OCI-LY1 (cell line): ENCODE measurements around the gene HS3ST5.

Source experiments
- H2AFZ ChIP-seq: fragments of 200-600 bp; sonication (generic), shearing (Covaris generic); 2 replicates; pipeline ENCODE4 v1.6.0; 2014; ENCODE audit warnings: antibody characterized with exemption, mild to moderate bottlenecking, low read length
- H3F3A ChIP-seq: fragments of 200-600 bp; sonication (generic), shearing (Covaris generic); 2 replicates; pipeline ENCODE4 v1.6.0; 2014; ENCODE audit warnings: mild to moderate bottlenecking, antibody characterized with exemption, low read length, moderate library complexity; ENCODE audit not compliant: insufficient read depth
- H3K27ac ChIP-seq: fragments of 200-600 bp; sonication (generic); 2 replicates; pipeline ENCODE4 v1.5.1; 2014; ENCODE audit warnings: low read length, mixed run types, mild to moderate bottlenecking, low read depth; ENCODE audit not compliant: poor library complexity, severe bottlenecking
- H3K27me3 ChIP-seq: fragments of 200-600 bp; sonication (generic); 2 replicates; pipeline ENCODE4 v1.6.0; 2014; ENCODE audit warnings: antibody characterized with exemption, mild to moderate bottlenecking, low read length, moderate library complexity; ENCODE audit not compliant: insufficient read depth
- H3K36me3 ChIP-seq: fragments of 200-600 bp; sonication (generic); 2 replicates; pipeline ENCODE4 v1.6.1; 2014; ENCODE audit warnings: mild to moderate bottlenecking, antibody characterized with exemption, low read length, moderate library complexity, mixed read lengths; ENCODE audit not compliant: insufficient read depth
- H3K4me1 ChIP-seq: fragments of 200-600 bp; sonication (generic); 2 replicates; pipeline ENCODE4 v1.5.1; 2014; ENCODE audit warnings: mild to moderate bottlenecking, low read length, moderate library complexity; ENCODE audit not compliant: insufficient read depth, severe bottlenecking
- H3K4me2 ChIP-seq: fragments of 200-600 bp; sonication (generic), shearing (Covaris generic); 2 replicates; pipeline ENCODE4 v1.6.1; 2014; ENCODE audit warnings: low read length
- H3K4me3 ChIP-seq: fragments of 200-600 bp; sonication (generic); 2 replicates; pipeline ENCODE4 v1.5.1; 2014; ENCODE audit warnings: low read length, low read depth, mild to moderate bottlenecking, mixed read lengths; ENCODE audit not compliant: poor library complexity, severe bottlenecking
- H3K79me2 ChIP-seq: fragments of 200-600 bp; shearing (Covaris generic); 2 replicates; pipeline ENCODE4 v1.6.1; 2016; ENCODE audit warnings: mixed run types, low read length, mixed read lengths; ENCODE audit not compliant: insufficient read depth
- H3K9ac ChIP-seq: fragments of 200-600 bp; sonication (generic), shearing (Covaris generic); 2 replicates; pipeline ENCODE4 v1.6.1; 2014; ENCODE audit warnings: mild to moderate bottlenecking, low read length, mixed read lengths
- H3K9me2 ChIP-seq: fragments of 200-600 bp; sonication (generic), shearing (Covaris generic); 2 replicates; pipeline ENCODE4 v1.6.1; 2014; ENCODE audit warnings: low read depth, mild to moderate bottlenecking, low read length, mixed read lengths
- H3K9me3 ChIP-seq: fragments of 200-600 bp; shearing (Covaris generic); 2 replicates; pipeline ENCODE4 v1.6.1; 2014; ENCODE audit warnings: low read length, mixed read lengths
- H4K20me1 ChIP-seq: fragments of 200-600 bp; sonication (generic), shearing (Covaris generic); 2 replicates; pipeline ENCODE4 v1.6.0; 2016; ENCODE audit warnings: mild to moderate bottlenecking, low read length; ENCODE audit not compliant: insufficient read depth
- CTCF ChIP-seq: fragments of 200-600 bp; sonication (generic), shearing (Covaris generic); IDR thresholded peaks from 2 replicates; pipeline ENCODE4 v1.5.1; 2017; ENCODE audit warnings: mild to moderate bottlenecking, antibody characterized with exemption, low read length, moderate library complexity, mixed read lengths
- EZH2 ChIP-seq: fragments of 200-600 bp; sonication (generic), shearing (Covaris generic); IDR thresholded peaks from 2 replicates; pipeline ENCODE4 v1.8.0; 2017; ENCODE audit warnings: borderline replicate concordance, mixed run types, mild to moderate bottlenecking, antibody characterized with exemption, low read length, moderate library complexity, mixed read lengths

The HS3ST5 gene

GRCh38 chr6:114216789-114217467 is 125.9 kb downstream of the HS3ST5 start:
- Histone ChIP-seq H3K9ac (no peak overlapping the region), H3F3A (no peaks in the 10 kb centered on the region), H3K4me3 (no peak overlapping the region), H3K27ac (no peak overlapping the region), H3K79me2 (no peaks in the 10 kb centered on the region), H3K36me3 (no peaks in the 10 kb centered on the region), H3K9me3 (no peaks in the 10 kb centered on the region), H3K4me1 (no peaks in the 10 kb centered on the region), H3K9me2 (no peaks in the 10 kb centered on the region), H3K4me2 (no peak overlapping the region), H4K20me1 (no peaks in the 10 kb centered on the region), H3K27me3 (no peaks in the 10 kb centered on the region), H2AFZ (no peak overlapping the region)
- TF ChIP-seq EZH2: no peak
- no peak for TF ChIP-seq CTCF

GRCh38 chr6:114210467-114210866 is 132.4 kb downstream of the HS3ST5 start:
- no peaks in the 10 kb centered on the region for H3K36me3 ChIP-seq
- H3K9ac ChIP-seq: no peak overlapping the region
- H3F3A ChIP-seq: no peaks in the 10 kb centered on the region
- no peaks in the 10 kb centered on the region for H4K20me1 ChIP-seq
- no peak overlapping the region for H3K4me3 ChIP-seq
- H3K4me2 ChIP-seq: no peak overlapping the region
- H3K27ac ChIP-seq: no peak overlapping the region
- no peak for TF ChIP-seq CTCF
- TF ChIP-seq EZH2: no peak
- H3K79me2 ChIP-seq: no peaks in the 10 kb centered on the region
- H3K4me1 ChIP-seq: no peaks in the 10 kb centered on the region
- no peaks in the 10 kb centered on the region for H3K9me2 ChIP-seq
- H2AFZ ChIP-seq: no peak overlapping the region
- no peaks in the 10 kb centered on the region for H3K27me3 ChIP-seq
- H3K9me3 ChIP-seq: no peaks in the 10 kb centered on the region

DNA sequence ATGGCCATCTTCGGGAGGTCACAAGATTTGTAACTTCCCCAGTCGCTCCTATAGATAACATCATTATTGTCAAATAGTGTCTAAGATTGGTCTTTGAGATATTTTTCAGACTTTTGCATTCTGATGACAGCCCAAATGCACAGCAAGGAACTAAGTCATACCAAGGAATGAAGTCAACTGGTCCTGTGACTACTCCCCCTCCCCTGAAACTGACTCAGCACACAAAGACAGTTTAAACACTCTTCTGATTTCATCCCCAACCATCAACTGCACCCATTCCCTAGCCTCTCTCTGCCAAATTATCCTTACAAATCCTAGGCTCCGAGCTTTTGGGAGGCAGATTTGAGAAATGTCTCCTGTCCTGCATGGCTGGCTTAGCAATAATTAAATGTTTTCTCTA is 139.4 kb downstream of the HS3ST5 start:
- Histone ChIP-seq H3K9ac (no peak overlapping the region), H3K9me2 (no peaks in the 10 kb centered on the region), H3K27me3 (no peaks in the 10 kb centered on the region), H3K27ac (no peak overlapping the region), H3K4me1 (no peaks in the 10 kb centered on the region), H2AFZ (no peak overlapping the region), H3K4me3 (no peak overlapping the region), H3F3A (no peaks in the 10 kb centered on the region), H4K20me1 (no peaks in the 10 kb centered on the region), H3K36me3 (no peaks in the 10 kb centered on the region), H3K4me2 (no peak overlapping the region), H3K9me3 (no peaks in the 10 kb centered on the region), H3K79me2 (no peaks in the 10 kb centered on the region)
- TF ChIP-seq CTCF (no peak), EZH2 (no peak)
